Omental fat pad (tissue), 4 donors: Measurements from ENCODE around the gene GVQW3. TPM values are rescaled to one million over a fixed set of nuclear protein-coding genes. Genes with fewer than 3 reads are reported as not detected.

ENCODE experiments used
- ATAC-seq: fragments of 150-250 bp; one replicate; pipeline ENCODE4 v1.9.1; 2016; ENCODE audit warnings: mild to moderate bottlenecking, moderate library complexity; ENCODE audit not compliant: low FRiP score
- DNase-seq: peaks from one replicate; pipeline ENCODE4 v3.0.0-alpha.2; 2019; ENCODE audit warnings: low spot score
- total RNA-seq, 4 donors: library from RNA; depleted of rRNA; stranded (reverse); fragments of >200 nt; gene quantifications; one replicate each; pipeline ENCODE4 v1.1.0, GENCODE V29; 2016
- TF ChIP-seq, protein P1 (sequence below), 3 donors: fragments of 450-650 bp; IDR thresholded peaks; one replicate each; pipeline ENCODE4 v1.5.1; 2016 to 2017; ENCODE audit warnings: antibody characterized with exemption in 3 of 3, mild to moderate bottlenecking in 3 of 3, moderate library complexity in 2 of 3

The GVQW3 gene
- total RNA-seq, 4 donors from 2014 or later, result 0.96 to 2.0 (median 1.4) TPM

DNA sequence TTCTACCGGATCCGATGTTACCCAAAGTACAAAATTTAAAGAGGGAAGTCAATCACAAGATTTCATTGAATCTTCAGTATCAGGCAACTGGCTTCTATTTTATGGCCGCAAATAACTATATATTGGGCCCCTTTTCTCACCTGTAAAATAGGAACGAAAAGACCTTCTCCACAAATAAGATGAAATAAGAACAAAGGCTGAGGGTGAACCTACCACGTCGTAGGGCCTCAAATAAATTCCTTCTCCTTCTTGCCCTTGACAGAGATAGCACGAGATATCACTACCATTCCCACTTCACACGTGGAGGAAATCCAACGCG lies 62.9 kb downstream of the GVQW3 start:
- TF ChIP-seq, protein P1, sequence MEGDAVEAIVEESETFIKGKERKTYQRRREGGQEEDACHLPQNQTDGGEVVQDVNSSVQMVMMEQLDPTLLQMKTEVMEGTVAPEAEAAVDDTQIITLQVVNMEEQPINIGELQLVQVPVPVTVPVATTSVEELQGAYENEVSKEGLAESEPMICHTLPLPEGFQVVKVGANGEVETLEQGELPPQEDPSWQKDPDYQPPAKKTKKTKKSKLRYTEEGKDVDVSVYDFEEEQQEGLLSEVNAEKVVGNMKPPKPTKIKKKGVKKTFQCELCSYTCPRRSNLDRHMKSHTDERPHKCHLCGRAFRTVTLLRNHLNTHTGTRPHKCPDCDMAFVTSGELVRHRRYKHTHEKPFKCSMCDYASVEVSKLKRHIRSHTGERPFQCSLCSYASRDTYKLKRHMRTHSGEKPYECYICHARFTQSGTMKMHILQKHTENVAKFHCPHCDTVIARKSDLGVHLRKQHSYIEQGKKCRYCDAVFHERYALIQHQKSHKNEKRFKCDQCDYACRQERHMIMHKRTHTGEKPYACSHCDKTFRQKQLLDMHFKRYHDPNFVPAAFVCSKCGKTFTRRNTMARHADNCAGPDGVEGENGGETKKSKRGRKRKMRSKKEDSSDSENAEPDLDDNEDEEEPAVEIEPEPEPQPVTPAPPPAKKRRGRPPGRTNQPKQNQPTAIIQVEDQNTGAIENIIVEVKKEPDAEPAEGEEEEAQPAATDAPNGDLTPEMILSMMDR (IDR thresholded peaks at IDR 0.05), result no peak
- no peak for DNase-seq
- no peak for ATAC-seq

DNA sequence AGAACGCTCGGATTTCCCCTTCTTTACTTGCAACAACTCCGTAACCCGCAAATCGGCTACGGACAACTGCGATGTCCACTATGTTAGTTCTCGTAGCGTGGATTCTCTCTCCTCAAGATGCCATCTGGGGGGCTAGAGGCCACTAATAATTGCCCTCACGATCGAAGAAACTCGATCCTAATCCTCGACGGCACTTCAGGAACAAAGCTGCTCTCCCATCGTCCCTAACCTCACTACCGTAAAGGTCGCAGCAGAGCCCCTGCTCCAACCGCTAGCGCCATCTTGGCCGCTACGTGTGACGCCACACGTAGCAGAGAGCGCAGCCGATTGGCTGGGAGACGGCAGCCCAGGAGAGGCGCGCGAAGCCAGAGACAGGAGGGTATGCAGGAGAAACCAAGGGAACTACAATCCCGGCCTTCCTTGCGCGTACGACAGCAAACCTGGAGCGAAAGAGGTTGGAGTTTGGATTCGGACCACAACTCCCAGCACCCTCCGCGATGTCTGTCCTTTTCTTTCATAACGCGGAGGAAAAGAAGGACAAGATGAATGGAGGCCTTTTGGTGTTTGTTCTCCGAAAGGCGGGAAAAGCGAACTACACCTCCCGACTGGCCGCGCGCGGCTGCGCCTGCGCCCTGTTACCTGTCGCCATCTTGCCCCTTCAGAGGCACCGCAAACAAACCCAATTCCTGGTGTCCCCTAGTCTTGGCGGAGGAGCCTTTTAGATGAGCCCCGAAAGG lies 63.4 kb downstream of the GVQW3 start, which contains the start of gene EMSY:
Gene EMSY (plus strand): TSS at position 635 of the 737 bp plus-strand sequence. CDS start 1,921 bp downstream, outside the sequence.
- peak; percentile 76 for DNase-seq
- peak; percentile 97 for ATAC-seq

DNA sequence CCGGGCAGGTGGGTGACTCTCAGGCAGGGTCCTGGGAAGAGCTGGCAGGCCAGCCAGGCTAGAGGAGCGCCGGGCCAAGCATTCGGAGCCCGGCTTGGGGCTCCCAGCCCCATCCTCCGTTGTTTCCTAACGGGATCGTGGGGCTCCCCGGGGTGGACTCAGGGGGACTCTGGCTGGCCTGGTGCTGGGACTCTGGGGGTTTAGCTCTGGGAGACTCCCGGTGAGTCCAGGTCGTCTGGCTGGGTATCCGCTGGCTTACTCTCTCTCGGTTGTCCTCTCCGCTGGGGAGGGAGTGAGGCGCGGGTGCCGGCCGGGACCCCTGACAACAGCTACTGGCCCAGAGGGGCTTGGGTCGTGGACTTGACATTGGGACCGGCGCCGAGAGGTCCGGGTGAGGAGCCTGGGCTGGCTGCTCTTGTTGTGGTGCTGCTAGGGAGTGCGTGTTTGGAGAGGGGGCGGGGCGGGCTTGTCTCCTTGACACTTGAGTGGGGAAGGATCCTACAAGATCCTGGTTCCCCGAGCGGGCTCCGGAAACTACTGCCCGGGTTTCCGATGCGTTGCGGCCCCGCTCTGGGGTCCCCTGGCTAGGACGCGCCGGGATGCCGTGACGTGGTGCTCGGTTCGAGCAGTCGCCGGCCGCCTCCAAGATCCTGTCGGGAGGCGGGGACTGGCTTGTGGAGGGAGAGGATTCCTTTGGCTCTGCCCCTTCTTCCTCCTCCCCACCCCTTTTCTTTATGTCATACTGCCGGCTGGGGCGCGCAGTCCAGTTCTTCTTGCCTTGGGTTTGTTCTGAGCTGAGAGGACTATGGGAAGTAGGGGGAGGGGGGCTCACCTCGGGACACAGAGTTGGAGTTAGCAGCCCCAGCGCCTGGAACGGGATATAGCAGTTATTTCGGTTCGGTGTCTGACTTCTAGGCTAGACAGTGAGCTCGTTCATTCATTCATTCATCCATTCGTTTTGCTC lies 64.3 kb downstream of the GVQW3 start:
- TF ChIP-seq, protein P1 (IDR thresholded peaks at IDR 0.05), result no peak
- DNase-seq (peak; percentile 67), ATAC-seq (peak; percentile 79)

More for the DNA sequence above, 63.4 kb downstream of the GVQW3 start, which contains the start of gene EMSY:
- TF ChIP-seq, protein P1 (IDR thresholded peaks at IDR 0.05), result no peak

DNA sequence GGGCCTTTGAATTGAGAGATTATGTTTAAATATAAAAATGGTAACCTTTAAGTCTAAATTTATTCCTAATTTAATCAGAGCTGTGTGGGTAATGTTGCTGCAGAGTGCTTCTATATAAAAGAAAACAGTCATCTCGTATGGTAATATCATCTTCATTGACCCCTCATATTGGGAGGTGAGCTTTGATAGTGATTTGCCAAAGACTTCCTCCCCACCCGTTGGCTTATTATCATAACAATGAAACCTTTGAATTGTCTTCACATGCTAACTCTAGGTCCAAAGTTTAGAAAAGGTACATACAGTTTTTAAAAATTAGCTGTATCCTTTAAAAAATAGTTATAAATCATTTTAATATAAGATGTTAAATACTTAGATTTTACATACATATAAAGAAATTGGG lies 67.4 kb downstream of the GVQW3 start:
- ATAC-seq (no peak), DNase-seq (no peak)
- TF ChIP-seq, protein P1 (IDR thresholded peaks at IDR 0.05), result no peak

DNA sequence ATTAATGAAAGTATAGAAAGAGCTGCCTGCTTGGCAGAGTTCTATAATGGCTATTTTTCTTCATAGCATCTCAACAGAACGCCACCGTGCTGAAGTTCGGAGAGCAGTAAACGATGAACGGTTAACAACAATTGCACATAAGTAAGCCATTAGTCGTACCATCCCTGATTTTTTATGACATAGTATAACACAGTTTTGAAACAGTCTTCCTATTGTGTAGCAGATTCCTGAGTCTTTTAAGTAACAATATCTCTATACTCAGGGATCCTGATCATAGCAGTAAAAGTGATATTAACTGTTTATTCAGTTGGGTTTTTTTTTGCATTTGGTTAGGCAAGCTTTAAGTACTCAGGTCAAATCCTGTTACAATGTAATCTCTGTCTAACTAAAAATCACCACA lies 72.1 kb downstream of the GVQW3 start:
- no peak for DNase-seq
- TF ChIP-seq, protein P1 (IDR thresholded peaks at IDR 0.05), result no peak
- no peak for ATAC-seq

DNA sequence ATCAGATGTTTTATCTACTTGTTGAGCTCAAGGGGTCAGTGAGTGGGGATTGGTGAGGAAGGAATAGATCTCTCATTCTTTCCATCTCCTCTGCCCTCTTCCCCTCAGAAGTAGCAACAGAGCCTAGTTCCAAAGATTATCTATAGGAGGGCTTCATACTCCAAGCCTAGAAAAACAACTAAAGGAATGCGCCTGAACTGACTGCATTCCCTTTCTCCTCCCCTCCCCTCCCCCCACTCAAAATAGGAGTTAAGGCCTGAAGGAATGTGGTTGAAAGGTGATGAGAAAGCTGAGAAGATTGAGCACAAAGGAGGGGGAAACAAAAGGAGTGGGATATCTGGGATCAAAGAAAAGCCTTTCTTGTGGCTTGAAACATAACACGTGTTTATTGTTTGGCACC lies 74.2 kb downstream of the GVQW3 start:
- DNase-seq, result no peak
- ATAC-seq, result no peak
- TF ChIP-seq, protein P1 (IDR thresholded peaks at IDR 0.05), result no peak
